ENCODE results near the gene NANOS2.

The NANOS2 gene

GRCh38 chr19:45913874-45914830 lies at the start of gene NANOS2:
Gene NANOS2, minus strand, starts transcription at chr19:45914778. Its CDS starts 85 bp downstream, at chr19:45914693.
- no peak for DNase-seq (ENCODE audit: low read depth)

GRCh38 chr19:45962021-45962420 lies 47.4 kb upstream of the NANOS2 start:
- no peak for DNase-seq (ENCODE audit: low read depth)

GRCh38 chr19:45960595-45961235 lies 46.1 kb upstream of the NANOS2 start:
- DNase-seq (ENCODE audit: low read depth) = no peak

- no peak for DNase-seq (ENCODE audit: low read depth)
These were observed 45.0 kb upstream of the NANOS2 start for GRCh38 chr19:45959517-45960025.

GRCh38 chr19:45958769-45959516 lies 44.4 kb upstream of the NANOS2 start:
- DNase-seq (ENCODE audit: low read depth) = no peak

- DNase-seq (ENCODE audit: low read depth) = no peak
These were observed 43.7 kb upstream of the NANOS2 start for GRCh38 chr19:45958320-45958719.

- no peak for DNase-seq (ENCODE audit: low read depth)
These were observed 41.5 kb upstream of the NANOS2 start for GRCh38 chr19:45955905-45956608.

- DNase-seq (ENCODE audit: low read depth) = no peak
These were observed 39.6 kb upstream of the NANOS2 start for GRCh38 chr19:45954156-45954555.

- DNase-seq (ENCODE audit: low read depth) = no peak
These were observed 39.1 kb upstream of the NANOS2 start for GRCh38 chr19:45953676-45954075.

GRCh38 chr19:45952686-45953505 lies 38.3 kb upstream of the NANOS2 start:
- no peak for DNase-seq (ENCODE audit: low read depth)

GRCh38 chr19:45952341-45952685 lies 37.7 kb upstream of the NANOS2 start:
- no peak for DNase-seq (ENCODE audit: low read depth)

- DNase-seq (ENCODE audit: low read depth) = no peak
These were observed 33.3 kb upstream of the NANOS2 start for GRCh38 chr19:45947926-45948325.

- DNase-seq (ENCODE audit: low read depth) = no peak
These were observed 25.9 kb upstream of the NANOS2 start for GRCh38 chr19:45940515-45940805.

GRCh38 chr19:45939792-45940514 lies 25.4 kb upstream of the NANOS2 start:
- no peak for DNase-seq (ENCODE audit: low read depth)

- DNase-seq (ENCODE audit: low read depth) = no peak
These were observed 24.2 kb upstream of the NANOS2 start for GRCh38 chr19:45938733-45939319.

GRCh38 chr19:45935267-45935666 lies 20.7 kb upstream of the NANOS2 start:
- no peak for DNase-seq (ENCODE audit: low read depth)

GRCh38 chr19:45934551-45935230 lies 20.1 kb upstream of the NANOS2 start:
- DNase-seq (ENCODE audit: low read depth) = no peak

- no peak for DNase-seq (ENCODE audit: low read depth)
These were observed 19.2 kb upstream of the NANOS2 start for GRCh38 chr19:45933759-45934158.

GRCh38 chr19:45931055-45931454 lies 16.5 kb upstream of the NANOS2 start:
- no peak for DNase-seq (ENCODE audit: low read depth)

Data from stimulated activated CD8-positive, alpha-beta memory T cell treated with anti-CD3 and anti-CD28 coated beads, Interleukin-15, amount 100 ng/mL, for 1 hour (primary cell).